Central memory CD8-positive, alpha-beta T cell (primary cell): ENCODE data around the gene LRGUK.

Experiments
- ATAC-seq: fragments of 150-1000 bp; cut with Tn5 transposase; replicated peaks from 2 replicates; pipeline ENCODE4 v1.10.0; 2022; ENCODE audit warnings: mild to moderate bottlenecking, moderate FRiP score, moderate number of reproducible peaks; ENCODE audit not compliant: poor library complexity, severe bottlenecking; ENCODE audit errors: extremely low read depth
- DNase-seq, 2 donors: peaks; one replicate each; pipeline ENCODE4 v3.0.0; 2021; ENCODE audit warnings: low spot score in 2 of 2
- H3K27ac Mint-ChIP-seq: one replicate; pipeline ENCODE4 v1.8.0; 2022; ENCODE audit warnings: low read depth, mild to moderate bottlenecking, moderate library complexity, mixed read lengths
- H3K27me3 Mint-ChIP-seq: one replicate; pipeline ENCODE4 v1.8.0; 2022; ENCODE audit warnings: mixed read lengths
- H3K36me3 Mint-ChIP-seq: one replicate; pipeline ENCODE4 v1.8.0; 2022; ENCODE audit warnings: mild to moderate bottlenecking, moderate library complexity, mixed read lengths; ENCODE audit not compliant: insufficient read depth
- H3K4me1 Mint-ChIP-seq: one replicate; pipeline ENCODE4 v1.8.0; 2022; ENCODE audit warnings: mixed read lengths
- H3K4me3 Mint-ChIP-seq: one replicate; pipeline ENCODE4 v1.8.0; 2022; ENCODE audit warnings: mild to moderate bottlenecking, moderate library complexity, mixed read lengths
- H3K9me3 Mint-ChIP-seq: one replicate; pipeline ENCODE4 v1.8.0; 2022; ENCODE audit warnings: mixed read lengths

Gene LRGUK

GRCh38 chr7:134179036-134180011, 52.2 kb downstream of the LRGUK start:
- Mint-ChIP-seq H3K36me3 (no peaks in the 10 kb centered on the region), H3K4me3 (no peak overlapping the region)
- ATAC-seq = no peak

GRCh38 chr7:134180376-134180775, 53.2 kb downstream of the LRGUK start:
- no peak overlapping the region for H3K27ac Mint-ChIP-seq
- H3K27me3 Mint-ChIP-seq = no peaks in the 10 kb centered on the region
- DNase-seq = no peak
- no peaks in the 10 kb centered on the region for H3K4me1 Mint-ChIP-seq
- no peak for ATAC-seq
- no peaks in the 10 kb centered on the region for H3K36me3 Mint-ChIP-seq
- no peak overlapping the region for H3K4me3 Mint-ChIP-seq
- H3K9me3 Mint-ChIP-seq = no peaks in the 10 kb centered on the region

More at GRCh38 chr7:134179036-134180011, 52.2 kb downstream of the LRGUK start:
- Mint-ChIP-seq H3K27me3 (no peaks in the 10 kb centered on the region), H3K27ac (no peak overlapping the region), H3K9me3 (no peaks in the 10 kb centered on the region), H3K4me1 (no peaks in the 10 kb centered on the region)
- no peak for DNase-seq

- H3K27me3 Mint-ChIP-seq = no peaks in the 10 kb centered on the region
- H3K36me3 Mint-ChIP-seq = no peaks in the 10 kb centered on the region
- no peak for ATAC-seq
- H3K4me3 Mint-ChIP-seq = no peak overlapping the region
- H3K27ac Mint-ChIP-seq = no peak overlapping the region
- H3K4me1 Mint-ChIP-seq = no peaks in the 10 kb centered on the region
- H3K9me3 Mint-ChIP-seq = no peaks in the 10 kb centered on the region
- DNase-seq = no peak
Observed at GRCh38 chr7:134182078-134182477, 54.9 kb downstream of the LRGUK start.

GRCh38 chr7:134184767-134185166, 57.6 kb downstream of the LRGUK start:
- Mint-ChIP-seq H3K27me3 (peaks cover 15% of the 10 kb centered on the region), H3K36me3 (peaks cover 2% of the 10 kb centered on the region), H3K4me1 (no peaks in the 10 kb centered on the region), H3K9me3 (no peaks in the 10 kb centered on the region), H3K27ac (no peak overlapping the region), H3K4me3 (no peak overlapping the region)
- ATAC-seq (no peak), DNase-seq (no peak)

GRCh38 chr7:134186027-134186426, 58.9 kb downstream of the LRGUK start:
- H3K27me3 Mint-ChIP-seq = peaks cover 15% of the 10 kb centered on the region
- no peak for ATAC-seq
- peaks cover 2% of the 10 kb centered on the region for H3K36me3 Mint-ChIP-seq
- no peak overlapping the region for H3K27ac Mint-ChIP-seq
- no peaks in the 10 kb centered on the region for H3K4me1 Mint-ChIP-seq
- no peaks in the 10 kb centered on the region for H3K9me3 Mint-ChIP-seq
- no peak for DNase-seq
- H3K4me3 Mint-ChIP-seq = no peak overlapping the region

GRCh38 chr7:134186801-134187200, 59.7 kb downstream of the LRGUK start:
- ATAC-seq (no peak), DNase-seq (no peak)
- no peak overlapping the region for H3K27ac Mint-ChIP-seq
- H3K4me1 Mint-ChIP-seq = no peaks in the 10 kb centered on the region
- H3K36me3 Mint-ChIP-seq = peaks cover 2% of the 10 kb centered on the region
- H3K9me3 Mint-ChIP-seq = no peaks in the 10 kb centered on the region
- no peak overlapping the region for H3K4me3 Mint-ChIP-seq
- H3K27me3 Mint-ChIP-seq = peaks cover 15% of the 10 kb centered on the region

GRCh38 chr7:134187893-134188292, 60.8 kb downstream of the LRGUK start:
- Mint-ChIP-seq H3K36me3 (peaks cover 2% of the 10 kb centered on the region), H3K27me3 (peaks cover 15% of the 10 kb centered on the region), H3K4me1 (no peaks in the 10 kb centered on the region), H3K4me3 (no peak overlapping the region), H3K27ac (no peak overlapping the region), H3K9me3 (no peaks in the 10 kb centered on the region)
- ATAC-seq (no peak), DNase-seq (no peak)

- no peak for DNase-seq
- Mint-ChIP-seq H3K27me3 (peaks cover 15% of the 10 kb centered on the region), H3K27ac (no peak overlapping the region), H3K9me3 (no peaks in the 10 kb centered on the region), H3K4me1 (no peaks in the 10 kb centered on the region), H3K4me3 (no peak overlapping the region), H3K36me3 (peaks cover 2% of the 10 kb centered on the region)
- ATAC-seq = no peak
Observed at GRCh38 chr7:134188311-134188710, 61.2 kb downstream of the LRGUK start.

GRCh38 chr7:134189559-134189958, 62.4 kb downstream of the LRGUK start:
- ATAC-seq (no peak), DNase-seq (no peak)
- Mint-ChIP-seq H3K27ac (no peak overlapping the region), H3K9me3 (no peaks in the 10 kb centered on the region), H3K36me3 (peaks cover 2% of the 10 kb centered on the region), H3K4me3 (no peak overlapping the region), H3K27me3 (peaks cover 15% of the 10 kb centered on the region), H3K4me1 (no peaks in the 10 kb centered on the region)

- DNase-seq (no peak), ATAC-seq (no peak)
- H3K4me3 Mint-ChIP-seq = no peak overlapping the region
- no peaks in the 10 kb centered on the region for H3K4me1 Mint-ChIP-seq
- no peak overlapping the region for H3K27ac Mint-ChIP-seq
- peaks cover 15% of the 10 kb centered on the region for H3K27me3 Mint-ChIP-seq
- H3K9me3 Mint-ChIP-seq = no peaks in the 10 kb centered on the region
- H3K36me3 Mint-ChIP-seq = peaks cover 2% of the 10 kb centered on the region
Observed at GRCh38 chr7:134191876-134192275, 64.7 kb downstream of the LRGUK start.

- Mint-ChIP-seq H3K36me3 (no peaks in the 10 kb centered on the region), H3K4me1 (no peaks in the 10 kb centered on the region), H3K9me3 (no peaks in the 10 kb centered on the region), H3K4me3 (no peak overlapping the region), H3K27ac (no peak overlapping the region), H3K27me3 (peaks cover 7% of the 10 kb centered on the region)
- ATAC-seq = no peak
- DNase-seq = no peak
Observed at GRCh38 chr7:134193240-134193639, 66.1 kb downstream of the LRGUK start.

- H3K4me1 Mint-ChIP-seq = no peaks in the 10 kb centered on the region
- no peak for DNase-seq
- no peaks in the 10 kb centered on the region for H3K27me3 Mint-ChIP-seq
- no peaks in the 10 kb centered on the region for H3K9me3 Mint-ChIP-seq
- no peak overlapping the region for H3K27ac Mint-ChIP-seq
- no peak for ATAC-seq
- no peaks in the 10 kb centered on the region for H3K36me3 Mint-ChIP-seq
- H3K4me3 Mint-ChIP-seq = no peak overlapping the region
Observed at GRCh38 chr7:134195252-134195651, 68.1 kb downstream of the LRGUK start.

GRCh38 chr7:134196439-134196838, 69.3 kb downstream of the LRGUK start:
- Mint-ChIP-seq H3K4me3 (no peak overlapping the region), H3K27ac (no peak overlapping the region), H3K9me3 (no peaks in the 10 kb centered on the region), H3K27me3 (no peaks in the 10 kb centered on the region), H3K4me1 (no peaks in the 10 kb centered on the region), H3K36me3 (no peaks in the 10 kb centered on the region)
- DNase-seq (no peak), ATAC-seq (no peak)
